Activated CD4-positive, alpha-beta T cell treated with anti-CD3 and anti-CD28 coated beads, Interleukin-2, Interleukin-4, amounts not matched to agents 100 ng/mL and 50 ng/mL, durations not matched to agents 16 hours and 8 hours (primary cell): ENCODE results near the gene RNPEPL1.

Experiments
- DNase-seq: peaks from one replicate; pipeline ENCODE4 v3.0.0-alpha.2; 2020; ENCODE audit warnings: low spot score

Gene RNPEPL1

GRCh38 chr2:240626531-240627300 is 58.4 kb downstream of the RNPEPL1 start:
- no peak for DNase-seq

DNA sequence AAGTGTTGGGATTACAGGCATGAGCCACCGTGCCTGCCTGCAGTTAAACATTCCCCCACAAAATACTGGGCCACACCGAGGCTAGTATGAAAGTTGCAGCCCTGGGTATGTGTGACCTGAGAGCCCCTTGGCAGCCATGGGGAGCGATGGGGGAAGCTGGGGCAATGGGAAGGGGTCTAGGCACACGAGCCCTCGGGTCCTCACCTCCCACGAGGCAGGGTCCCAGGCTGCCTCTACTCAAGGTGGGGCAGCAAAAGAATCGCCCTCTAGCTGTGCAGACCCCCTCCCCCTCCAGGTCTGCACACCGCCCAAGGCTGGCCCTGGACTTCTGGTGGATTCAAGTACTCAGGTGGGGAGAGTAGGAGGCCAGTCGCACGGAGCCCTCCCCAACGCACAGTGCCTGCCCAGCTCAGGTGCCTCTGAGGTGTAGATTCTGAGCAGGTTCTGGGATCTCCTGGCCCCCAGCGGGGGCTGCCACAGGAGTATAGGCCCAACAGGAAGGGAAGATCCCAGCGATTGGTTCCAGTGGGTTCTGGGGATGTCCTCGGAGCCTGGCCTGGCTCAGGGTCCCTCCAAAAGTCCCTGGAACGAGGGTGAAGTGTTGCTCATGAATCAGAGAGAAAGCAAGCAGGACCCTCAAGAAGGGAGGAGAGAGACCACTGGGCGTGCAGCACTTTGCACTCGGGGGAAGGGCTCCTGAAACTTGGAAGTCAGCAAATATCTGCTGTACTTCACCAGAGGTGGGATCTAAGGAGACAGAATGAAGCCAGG is 59.6 kb downstream of the RNPEPL1 start:
- DNase-seq = no peak

- no peak for DNase-seq
Measured at GRCh38 chr2:240628507-240628807, 60.2 kb downstream of the RNPEPL1 start.

GRCh38 chr2:240628808-240629618 is 60.7 kb downstream of the RNPEPL1 start:
- no peak for DNase-seq

DNA sequence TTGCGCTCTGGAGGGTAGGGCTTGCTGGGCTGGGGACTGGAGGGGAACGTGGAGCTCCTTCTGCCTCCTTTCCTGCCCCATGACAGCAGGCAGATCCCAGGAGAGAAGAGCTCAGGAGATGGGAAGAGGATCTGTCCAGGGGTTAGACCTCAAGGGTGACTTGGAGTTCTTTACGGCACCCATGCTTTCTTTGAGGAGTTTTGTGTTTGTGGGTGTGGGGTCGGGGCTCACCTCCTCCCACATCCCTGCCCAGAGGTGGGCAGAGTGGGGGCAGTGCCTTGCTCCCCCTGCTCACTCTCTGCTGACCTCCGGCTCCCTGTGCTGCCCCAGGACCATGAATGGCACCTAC is 61.3 kb downstream of the RNPEPL1 start:
- DNase-seq = no peak

- DNase-seq = no peak
Measured at GRCh38 chr2:240629968-240630770, 61.9 kb downstream of the RNPEPL1 start.
